WTC11 (cell line): ENCODE measurements around the gene TNNI2. TPM values are rescaled to one million over a fixed set of nuclear protein-coding genes. Genes with fewer than 3 reads are reported as not detected.

Experiments used
- ATAC-seq: fragments of 200-7000 bp; cut with Tn5 transposase; 2 replicates; pipeline ENCODE4 v1.10.0; 2021; ENCODE audit warnings: mild to moderate bottlenecking, moderate library complexity
- CTCF ChIA-PET: fragments of 300-600 bp; sonication (Branson Sonifier 250); formaldehyde crosslinking; loops from one replicate; lab custom pipeline; 2021; ENCODE audit warnings: antibody characterized with exemption; lab: Charles Lee
- POLR2A ChIA-PET: fragments of 350-600 bp; sonication (Branson Sonifier 250); formaldehyde crosslinking; loops from one replicate; lab custom pipeline; 2021; ENCODE audit warnings: antibody characterized with exemption; lab: Charles Lee
- DNase-seq: peaks from one replicate; pipeline ENCODE4 v3.0.0; 2021; ENCODE audit warnings: low spot score
- H3K27ac Mint-ChIP-seq: 2 replicates; pipeline ENCODE4 v1.8.0; 2021; ENCODE audit warnings: mixed read lengths
- H3K27me3 Mint-ChIP-seq: 2 replicates; pipeline ENCODE4 v1.8.0; 2021; ENCODE audit warnings: low read depth, mild to moderate bottlenecking, moderate library complexity, mixed read lengths
- H3K36me3 Mint-ChIP-seq: 2 replicates; pipeline ENCODE4 v1.8.0; 2021; ENCODE audit warnings: mixed read lengths
- H3K4me1 Mint-ChIP-seq: 2 replicates; pipeline ENCODE4 v1.8.0; 2022; ENCODE audit warnings: mixed read lengths
- H3K4me3 Mint-ChIP-seq: 2 replicates; pipeline ENCODE4 v1.8.0; 2021; ENCODE audit warnings: mild to moderate bottlenecking, moderate library complexity, mixed read lengths
- H3K9me3 Mint-ChIP-seq: 2 replicates; pipeline ENCODE4 v1.8.0; 2021; ENCODE audit warnings: mixed read lengths
- AR ChIP-seq: fragments of 250-450 bp; sonication (Bioruptor Pico); IDR thresholded peaks from 2 replicates; pipeline ENCODE4 v1.9.0; 2021; ENCODE audit warnings: mild to moderate bottlenecking
- CTCF ChIP-seq: fragments of 200-600 bp; IDR thresholded peaks from 2 replicates; pipeline ENCODE4 v1.8.0; 2022; ENCODE audit warnings: antibody characterized with exemption
- E2F4 ChIP-seq: sonication (generic); formaldehyde crosslinking; IDR thresholded peaks from 2 replicates; pipeline ENCODE4 v1.8.1; 2022; ENCODE audit warnings: low read depth, mild to moderate bottlenecking, moderate library complexity, missing genetic modification reagents, borderline replicate concordance
- ERG ChIP-seq: fragments of 250-450 bp; sonication (Bioruptor Pico); IDR thresholded peaks from 2 replicates; pipeline ENCODE4 v1.8.0; 2021; ENCODE audit warnings: mild to moderate bottlenecking
- HMGA2 ChIP-seq: fragments of 250-450 bp; sonication (Bioruptor Pico); IDR thresholded peaks from 2 replicates; pipeline ENCODE4 v1.4.0; 2021; ENCODE audit warnings: mild to moderate bottlenecking, moderate library complexity
- IRF1 ChIP-seq: sonication (generic); formaldehyde crosslinking; IDR thresholded peaks from 2 replicates; pipeline ENCODE4 v1.8.0; 2023; ENCODE audit warnings: missing genetic modification reagents
- IRF2 ChIP-seq: sonication (generic); formaldehyde crosslinking; IDR thresholded peaks from 2 replicates; pipeline ENCODE4 v1.8.0; 2022; ENCODE audit warnings: low read depth, missing genetic modification reagents, borderline replicate concordance
- KAT7 ChIP-seq: sonication (generic); formaldehyde crosslinking; IDR thresholded peaks from 2 replicates; pipeline ENCODE4 v1.8.1; 2023; ENCODE audit warnings: missing genetic modification reagents, mild to moderate bottlenecking, borderline replicate concordance
- MXD4 ChIP-seq: fragments of 250-450 bp; sonication (Bioruptor Pico); IDR thresholded peaks from 2 replicates; pipeline ENCODE4 v1.8.0; 2021; ENCODE audit warnings: mild to moderate bottlenecking, moderate library complexity, borderline replicate concordance
- NFYB ChIP-seq: sonication (generic); formaldehyde crosslinking; conservative IDR thresholded peaks from 2 replicates; pipeline ENCODE4 v1.8.0; 2022; ENCODE audit warnings: low read depth, missing genetic modification reagents
- NR1H2 ChIP-seq: sonication (generic); formaldehyde crosslinking; IDR thresholded peaks from 2 replicates; pipeline ENCODE4 v1.9.0; 2021; ENCODE audit warnings: mild to moderate bottlenecking, moderate library complexity, missing genetic modification reagents
- OVOL2 ChIP-seq: fragments of 250-450 bp; sonication (Bioruptor Pico); IDR thresholded peaks from 2 replicates; pipeline ENCODE4 v1.9.0; 2021; ENCODE audit warnings: mild to moderate bottlenecking, borderline replicate concordance
- PREB ChIP-seq: sonication (generic); formaldehyde crosslinking; IDR thresholded peaks from 2 replicates; pipeline ENCODE4 v1.8.1; 2022; ENCODE audit warnings: mild to moderate bottlenecking, missing genetic modification reagents, moderate library complexity, borderline replicate concordance
- RORB ChIP-seq: fragments of 250-450 bp; sonication (Bioruptor Pico); IDR thresholded peaks from 2 replicates; pipeline ENCODE4 v1.9.0; 2021; ENCODE audit warnings: mild to moderate bottlenecking
- SMAD3 ChIP-seq: sonication (generic); formaldehyde crosslinking; IDR thresholded peaks from 2 replicates; pipeline ENCODE4 v1.8.0; 2022; ENCODE audit warnings: missing genetic modification reagents, mild to moderate bottlenecking, borderline replicate concordance
- TEAD4 ChIP-seq: sonication (generic); formaldehyde crosslinking; IDR thresholded peaks from 2 replicates; pipeline ENCODE4 v1.8.0; 2022; ENCODE audit warnings: mild to moderate bottlenecking, missing genetic modification reagents
- ZMAT4 ChIP-seq: fragments of 250-450 bp; sonication (Bioruptor Pico); IDR thresholded peaks from 2 replicates; pipeline ENCODE4 v1.9.0; 2021; ENCODE audit warnings: mild to moderate bottlenecking
- total RNA-seq: library from RNA; stranded (reverse); gene quantifications from 3 replicates; pipeline ENCODE4 v1.2.3, GENCODE V29; 2021

Gene TNNI2
- total RNA-seq, 1 experiment from 2014 or later, result not detected

GRCh38 chr11:1852877-1853276 is 14.1 kb downstream of the TNNI2 start, which contains the start of gene LSP1:
TSS of gene LSP1 (plus strand) at chr11:1853084. CDS start at chr11:1853145, 61 bp downstream.
- no peak within 1 kb of the TSS for H3K4me3 Mint-ChIP-seq
- H3K4me1 Mint-ChIP-seq, result no peaks in the 10 kb centered on the region
- CTCF ChIA-PET, result interaction anchor here (1.0 to 2.4 kb wide), 5 partner anchors 20 to 200 kb away, joined by 3 to 9 read pairs (median 7); no protein-coding TSS in a partner anchor
- ATAC-seq (no peak), DNase-seq (no peak)
- H3K9me3 Mint-ChIP-seq, result no peaks in the 10 kb centered on the region
- H3K27ac Mint-ChIP-seq, result no peak within 1 kb of the TSS
- TF ChIP-seq TEAD4 (CRISPR knock-in tag), result no peak
- TF ChIP-seq RORB (CRISPR knock-in tag), result no peak
- TF ChIP-seq E2F4 (CRISPR knock-in tag), result no peak
- TF ChIP-seq IRF1 (CRISPR knock-in tag), result no peak
- no peak for TF ChIP-seq HMGA2 (CRISPR knock-in tag)
- no peak for TF ChIP-seq KAT7 (CRISPR knock-in tag)
- no peak for TF ChIP-seq SMAD3 (CRISPR knock-in tag)
- TF ChIP-seq CTCF, result no peak
- no peaks in the 10 kb centered on the region for H3K36me3 Mint-ChIP-seq
- peaks cover 2% of the 10 kb centered on the region; the same call in 1 of the 2 replicates for H3K27me3 Mint-ChIP-seq
- POLR2A ChIA-PET, result no interaction called here

- no peak overlapping the region for H3K27ac Mint-ChIP-seq
- H3K36me3 Mint-ChIP-seq, result no peaks in the 10 kb centered on the region
- no peak for DNase-seq
- peaks cover 2% of the 10 kb centered on the region; the same call in 1 of the 2 replicates for H3K27me3 Mint-ChIP-seq
- H3K4me3 Mint-ChIP-seq, result no peak overlapping the region
- POLR2A ChIA-PET, result no interaction called here
- no peaks in the 10 kb centered on the region for H3K9me3 Mint-ChIP-seq
- no peak for ATAC-seq
- TF ChIP-seq AR (CRISPR knock-in tag) (no peak), HMGA2 (CRISPR knock-in tag) (no peak), ZMAT4 (CRISPR knock-in tag) (no peak), NFYB (CRISPR knock-in tag) (no peak), ERG (CRISPR knock-in tag) (no peak), IRF2 (CRISPR knock-in tag) (no peak), OVOL2 (CRISPR knock-in tag) (no peak), NR1H2 (CRISPR knock-in tag) (no peak), PREB (CRISPR knock-in tag) (no peak), MXD4 (CRISPR knock-in tag) (no peak)
- CTCF ChIA-PET, result interaction anchor here (1.0 to 2.9 kb wide), 7 partner anchors 21 to 298 kb away, joined by 3 to 13 read pairs (median 7); no protein-coding TSS in a partner anchor
- no peaks in the 10 kb centered on the region for H3K4me1 Mint-ChIP-seq
Measured at GRCh38 chr11:1853376-1854131, 14.8 kb downstream of the TNNI2 start.
